Caco-2 (cell line): ENCODE data around the gene BMP7. TPM values are rescaled to one million over a fixed set of nuclear protein-coding genes. Genes with fewer than 3 reads are reported as not detected.
A peak's percentile ranks its signal among the peaks of the same experiment; 100 is the strongest.

Experiments
- BruUV-seq: library from RNA; stranded (reverse); fragments of 400-500 nt; replicated peaks from 2 replicates; lab custom pipeline; 2021; lab: Mats Ljungman, UMichigan
- CTCF ChIA-PET: fragments of 300-600 bp; sonication (Branson Sonifier 250); formaldehyde crosslinking; loops from one replicate; lab custom pipeline; 2022; ENCODE audit warnings: antibody characterized with exemption; lab: Charles Lee
- POLR2A ChIA-PET: fragments of 300-600 bp; sonication (Branson Sonifier 250); formaldehyde crosslinking; loops from one replicate; lab custom pipeline; 2022; ENCODE audit warnings: antibody characterized with exemption; lab: Charles Lee
- DNase-seq, 2 experiments: peaks; one replicate each; pipeline versions ENCODE4 v3.0.0 to v3.0.0-alpha.2; 2020 to 2022
- H3K27me3 ChIP-seq: replicated peaks from 2 replicates; pipeline ENCODE4 v1.6.0; 2011; ENCODE audit warnings: low read length; ENCODE audit not compliant: control insufficient read depth, insufficient read depth
- H3K36me3 ChIP-seq: 2 replicates; pipeline ENCODE4 v1.5.1; 2011; ENCODE audit warnings: low read length; ENCODE audit not compliant: control insufficient read depth, insufficient read depth
- H3K4me1 ChIP-seq: fragments of 250-450 bp; sonication (Bioruptor Pico); 2 replicates; pipeline ENCODE4 v1.5.1; 2020; ENCODE audit warnings: mild to moderate bottlenecking
- H3K4me3 ChIP-seq: 2 replicates; pipeline ENCODE4 v1.5.1; 2011; ENCODE audit warnings: low read depth, mild to moderate bottlenecking, control low read depth, low read length
- H3K9me3 ChIP-seq: fragments of 250-450 bp; sonication (Bioruptor Pico); 2 replicates; pipeline ENCODE4 v1.5.1; 2020; ENCODE audit warnings: mild to moderate bottlenecking, moderate library complexity
- H3K27ac Mint-ChIP-seq: one replicate; pipeline ENCODE4 v1.8.0; 2022; ENCODE audit warnings: mixed read lengths; ENCODE audit not compliant: unreplicated experiment
- H3K27me3 Mint-ChIP-seq: one replicate; pipeline ENCODE4 v1.8.0; 2022; ENCODE audit warnings: mixed read lengths; ENCODE audit not compliant: insufficient read depth, unreplicated experiment
- H3K36me3 Mint-ChIP-seq: one replicate; pipeline ENCODE4 v1.8.0; 2022; ENCODE audit warnings: mild to moderate bottlenecking, mixed read lengths; ENCODE audit not compliant: insufficient read depth, unreplicated experiment
- H3K4me1 Mint-ChIP-seq: one replicate; pipeline ENCODE4 v1.8.0; 2022; ENCODE audit warnings: low read depth, mixed read lengths; ENCODE audit not compliant: unreplicated experiment
- H3K4me3 Mint-ChIP-seq: one replicate; pipeline ENCODE4 v1.8.0; 2022; ENCODE audit warnings: mild to moderate bottlenecking, moderate library complexity, mixed read lengths; ENCODE audit not compliant: unreplicated experiment
- H3K9me3 Mint-ChIP-seq: one replicate; pipeline ENCODE4 v1.8.0; 2022; ENCODE audit warnings: mixed read lengths; ENCODE audit not compliant: unreplicated experiment
- CTCF ChIP-seq, 2 experiments: fragments of 200-600 bp in 1 of 2; IDR thresholded peaks; 1 replicate in 1 of 2; 2 replicates in 1 of 2; pipeline versions ENCODE4 v1.5.1 to v1.8.0; 2011 to 2022; ENCODE audit warnings: antibody characterized with exemption in 1 of 2, control low read depth in 1 of 2, inconsistent platforms in 1 of 2, low read depth in 1 of 2, low read length in 1 of 2, mild to moderate bottlenecking in 1 of 2, moderate library complexity in 1 of 2; ENCODE audit not compliant: insufficient read depth in 1 of 2, severe bottlenecking in 1 of 2, unreplicated experiment in 1 of 2
- intact Hi-C: fragments of 100-400 bp; cut with micrococcal nuclease; formaldehyde crosslinking; loops from one replicate; pipeline ENCODE4 v1.10.0; 2022; ENCODE audit not compliant: unreplicated experiment
- total RNA-seq: library from RNA; stranded (reverse); gene quantifications from 2 replicates; pipeline ENCODE4 v1.2.3, GENCODE V29; 2022

BMP7 gene
- total RNA-seq, 1 experiment from 2014 or later = 317 TPM

GRCh38 chr20:57183457-57184009, 82.9 kb downstream of the BMP7 start:
- TF ChIP-seq CTCF (IDR thresholded peaks at IDR 0.05; ENCODE audit: insufficient read depth in 1 of 2, low read depth in 1 of 2, low read length in 1 of 2, severe bottlenecking in 1 of 2, unreplicated experiment in 1 of 2) = no peak
- CTCF ChIA-PET = no interaction called here
- Mint-ChIP-seq H3K36me3 (peaks cover 87% of the 10 kb centered on the region), H3K27ac (no peak overlapping the region), H3K27me3 (no peaks in the 10 kb centered on the region), H3K9me3 (peaks cover 10% of the 10 kb centered on the region), H3K4me3 (no peak overlapping the region), H3K4me1 (no peaks in the 10 kb centered on the region)
- H3K36me3 ChIP-seq = peaks cover 2% of the 10 kb centered on the region; the same call in 1 of the 2 replicates
- no peak for DNase-seq
- no peaks in the 10 kb centered on the region for H3K9me3 ChIP-seq
- POLR2A ChIA-PET = no interaction called here
- no peak overlapping the region for H3K4me3 ChIP-seq
- no TSS peak for BruUV-seq
- no peaks in the 10 kb centered on the region for H3K27me3 ChIP-seq
- intact Hi-C loops = no loop called here
- H3K4me1 ChIP-seq = no peaks in the 10 kb centered on the region

GRCh38 chr20:57181639-57182038, 84.8 kb downstream of the BMP7 start:
- no peaks in the 10 kb centered on the region for H3K9me3 ChIP-seq
- no TSS peak for BruUV-seq
- POLR2A ChIA-PET = no interaction called here
- Mint-ChIP-seq H3K9me3 (peaks cover 10% of the 10 kb centered on the region), H3K4me3 (no peak overlapping the region), H3K27me3 (no peaks in the 10 kb centered on the region), H3K27ac (no peak overlapping the region), H3K36me3 (peaks cover 84% of the 10 kb centered on the region), H3K4me1 (no peaks in the 10 kb centered on the region)
- CTCF ChIA-PET = interaction anchor here (0.9 to 2.2 kb wide), 4 partner anchors 66 to 154 kb away, joined by 3 to 11 read pairs (median 6); no protein-coding TSS in a partner anchor
- peaks cover 2% of the 10 kb centered on the region; the same call in 1 of the 2 replicates for H3K36me3 ChIP-seq
- no peak overlapping the region for H3K4me3 ChIP-seq
- H3K4me1 ChIP-seq = no peaks in the 10 kb centered on the region
- intact Hi-C loops = loop anchor here (2.0 kb wide), 1 partner anchor 151 kb away; no protein-coding TSS in a partner anchor
- H3K27me3 ChIP-seq = no peaks in the 10 kb centered on the region
- no peak for TF ChIP-seq CTCF (IDR thresholded peaks at IDR 0.05; ENCODE audit: insufficient read depth in 1 of 2, low read depth in 1 of 2, low read length in 1 of 2, severe bottlenecking in 1 of 2, unreplicated experiment in 1 of 2)
- DNase-seq = no peak

GRCh38 chr20:57180954-57181353, 85.5 kb downstream of the BMP7 start:
- Histone ChIP-seq H3K4me3 (no peak overlapping the region), H3K36me3 (peaks cover 2% of the 10 kb centered on the region; the same call in 1 of the 2 replicates), H3K9me3 (no peaks in the 10 kb centered on the region), H3K4me1 (no peaks in the 10 kb centered on the region), H3K27me3 (no peaks in the 10 kb centered on the region)
- intact Hi-C loops = loop anchor here (2.0 kb wide), 1 partner anchor 152 kb away; no protein-coding TSS in a partner anchor
- CTCF ChIA-PET = interaction anchor here (0.6 to 2.2 kb wide), 6 partner anchors 67 to 292 kb away, joined by 3 to 11 read pairs (median 4); no protein-coding TSS in a partner anchor
- peaks cover 83% of the 10 kb centered on the region for H3K36me3 Mint-ChIP-seq
- H3K27me3 Mint-ChIP-seq = no peaks in the 10 kb centered on the region
- no TSS peak for BruUV-seq
- peaks cover 10% of the 10 kb centered on the region for H3K9me3 Mint-ChIP-seq
- no peak overlapping the region for H3K4me3 Mint-ChIP-seq
- DNase-seq = peak in 1 of 2 experiments; percentile 54
- no peaks in the 10 kb centered on the region for H3K4me1 Mint-ChIP-seq
- TF ChIP-seq CTCF (IDR thresholded peaks at IDR 0.05; ENCODE audit: insufficient read depth in 1 of 2, low read depth in 1 of 2, low read length in 1 of 2, severe bottlenecking in 1 of 2, unreplicated experiment in 1 of 2) = peak in 1 of 2 experiments; percentile 4
- POLR2A ChIA-PET = no interaction called here
- H3K27ac Mint-ChIP-seq = no peak overlapping the region
